Body of pancreas (tissue), 4 donors: ENCODE data around the gene KCND2. TPM values are rescaled to one million over a fixed set of nuclear protein-coding genes. Genes with fewer than 3 reads are reported as not detected.
"Not testable (repeated sequence)": the region's sequence is repeated elsewhere in the genome, so short reads cannot be mapped to it uniquely, and the experiment has no call there.

Experiments used
- ATAC-seq: fragments of 150-250 bp; one replicate; pipeline ENCODE4 v1.9.1; 2016
- DNase-seq, 4 donors: peaks; one replicate each; pipeline ENCODE4 v3.0.0-alpha.2; 2019
- H3K27ac ChIP-seq, 4 donors: fragments of 200-600 bp; sonication (generic); 1 replicate in 3 of 4; 2 replicates in 1 of 4; pipeline versions ENCODE4 v1.5.1 to v1.6.1; 2016 to 2019; ENCODE audit warnings: mild to moderate bottlenecking in 1 of 4, mixed read lengths in 1 of 4, moderate library complexity in 1 of 4
- H3K27me3 ChIP-seq, 2 donors: fragments of 200-600 bp; sonication (generic); one replicate each; pipeline ENCODE4 v1.6.0; 2016; ENCODE audit warnings: mild to moderate bottlenecking in 1 of 2
- H3K36me3 ChIP-seq, 2 donors: fragments of 200-600 bp; sonication (generic); replicated peaks in 1 of 2; 2 replicates each; pipeline ENCODE4 v1.5.1; 2016; ENCODE audit warnings: low read depth in 2 of 2; ENCODE audit not compliant: insufficient read depth in 1 of 2
- H3K4me1 ChIP-seq: fragments of 200-600 bp; sonication (generic); one replicate; pipeline ENCODE4 v1.6.0; 2016
- H3K4me3 ChIP-seq, 2 donors: fragments of 200-600 bp; sonication (generic); 1 replicate in 1 of 2; 2 replicates in 1 of 2; pipeline ENCODE4 v1.5.1; 2016 to 2019
- H3K9me3 ChIP-seq, 3 donors: fragments of 200-600 bp; sonication (generic); 1 replicate in 2 of 3; 2 replicates in 1 of 3; pipeline ENCODE4 v1.5.1; 2016
- CTCF ChIP-seq, 7 experiments: fragments of 450-650 bp in 4 of 7; fragments of 200-600 bp in 3 of 7; sonication (generic) in 3 of 7; IDR thresholded peaks; one replicate each; pipeline ENCODE4 v1.5.1; 2016 to 2019; ENCODE audit warnings: antibody characterized with exemption in 7 of 7
- POLR2A ChIP-seq, 3 donors: fragments of 450-650 bp; IDR thresholded peaks; one replicate each; pipeline ENCODE4 v1.6.1; 2016; ENCODE audit warnings: antibody characterized with exemption in 3 of 3, mild to moderate bottlenecking in 2 of 3
- WGBS, 2 donors: methylation state at CpG; one replicate each; pipeline ENCODE4 v1.1.5; 2017; 5-methylcytosine and 5-hydroxymethylcytosine counted together
- intact Hi-C: fragments of 100-400 bp; cut with DNase I; formaldehyde crosslinking; loops from one replicate; pipeline ENCODE4 v1.15.1; 2023
- total RNA-seq, 2 donors: library from RNA; depleted of rRNA; stranded (reverse); fragments of >200 nt; gene quantifications; one replicate each; pipeline ENCODE4 v1.1.0, GENCODE V29; 2016

KCND2 gene
- total RNA-seq, 2 donors from 2014 or later: 0.52 to 0.66 TPM

- ATAC-seq: no peak
- intact Hi-C loops: no loop called here
- H3K4me1 ChIP-seq: no peaks in the 10 kb centered on the region
- TF ChIP-seq CTCF (IDR thresholded peaks at IDR 0.05) (no peak), POLR2A (IDR thresholded peaks at IDR 0.05) (no peak)
- H3K36me3 ChIP-seq: no peaks in the 10 kb centered on the region
- H3K4me3 ChIP-seq: no peak overlapping the region
- no peaks in the 10 kb centered on the region for H3K9me3 ChIP-seq
- 56 to 67% methylated on average over 3 of the region's 3 CpGs for WGBS, 2 donors
- H3K27me3 ChIP-seq: no peaks in the 10 kb centered on the region
- DNase-seq: no peak
- H3K27ac ChIP-seq: no peak overlapping the region
These were observed 487.9 kb downstream of the KCND2 start for GRCh38 chr7:120760851-120761250.

- no peak overlapping the region for H3K27ac ChIP-seq
- DNase-seq (no peak), ATAC-seq (no peak)
- H3K4me1 ChIP-seq: no peaks in the 10 kb centered on the region
- no peaks in the 10 kb centered on the region for H3K9me3 ChIP-seq
- TF ChIP-seq POLR2A (IDR thresholded peaks at IDR 0.05): no peak
- no peak for TF ChIP-seq CTCF (IDR thresholded peaks at IDR 0.05)
- H3K27me3 ChIP-seq: no peaks in the 10 kb centered on the region
- 74 to 89% methylated on average over 3 of the region's 3 CpGs for WGBS, 2 donors
- no peaks in the 10 kb centered on the region for H3K36me3 ChIP-seq
- intact Hi-C loops: no loop called here
- H3K4me3 ChIP-seq: no peak overlapping the region
These were observed 497.2 kb downstream of the KCND2 start for GRCh38 chr7:120770206-120770605.

GRCh38 chr7:120774481-120774880 lies 501.5 kb downstream of the KCND2 start:
- Histone ChIP-seq H3K27ac (no peak overlapping the region), H3K9me3 (no peaks in the 10 kb centered on the region), H3K27me3 (no peaks in the 10 kb centered on the region), H3K36me3 (no peaks in the 10 kb centered on the region), H3K4me3 (no peak overlapping the region), H3K4me1 (no peaks in the 10 kb centered on the region)
- WGBS, 2 donors: 61 to 63% methylated on average over 3 of the region's 3 CpGs
- no peak for DNase-seq
- TF ChIP-seq POLR2A (IDR thresholded peaks at IDR 0.05) (no peak), CTCF (IDR thresholded peaks at IDR 0.05) (no peak)
- no peak for ATAC-seq
- intact Hi-C loops: no loop called here

GRCh38 chr7:120775755-120776154 lies 502.8 kb downstream of the KCND2 start:
- TF ChIP-seq POLR2A (IDR thresholded peaks at IDR 0.05): no peak
- no peak for TF ChIP-seq CTCF (IDR thresholded peaks at IDR 0.05)

GRCh38 chr7:120779078-120779477 lies 506.1 kb downstream of the KCND2 start:
- intact Hi-C loops: not testable (repeated sequence)
- 89 to 90% methylated on average over 8 of the region's 8 CpGs for WGBS, 2 donors

More at GRCh38 chr7:120775755-120776154, 502.8 kb downstream of the KCND2 start:
- H3K4me1 ChIP-seq: no peaks in the 10 kb centered on the region
- no peak for DNase-seq
- H3K27me3 ChIP-seq: no peaks in the 10 kb centered on the region
- no peak for ATAC-seq
- no peak overlapping the region for H3K27ac ChIP-seq
- intact Hi-C loops: no loop called here
- H3K36me3 ChIP-seq: no peaks in the 10 kb centered on the region
- no peaks in the 10 kb centered on the region for H3K9me3 ChIP-seq
- no peak overlapping the region for H3K4me3 ChIP-seq

GRCh38 chr7:120780451-120780850 lies 507.5 kb downstream of the KCND2 start:
- DNase-seq, H3K27me3 ChIP-seq, H3K4me3 ChIP-seq, ATAC-seq, H3K36me3 ChIP-seq, intact Hi-C loops, H3K4me1 ChIP-seq, H3K9me3 ChIP-seq, H3K27ac ChIP-seq: not testable (repeated sequence)
- WGBS, 2 donors: 80 to 84% methylated on average over 7 of the region's 7 CpGs

More at GRCh38 chr7:120779078-120779477, 506.1 kb downstream of the KCND2 start:
- not testable (repeated sequence) for ATAC-seq, H3K36me3 ChIP-seq, H3K4me3 ChIP-seq, DNase-seq, H3K9me3 ChIP-seq, H3K27me3 ChIP-seq, H3K27ac ChIP-seq, H3K4me1 ChIP-seq
